ENCODE data around the gene TACC2. TPM values are rescaled to one million over a fixed set of nuclear protein-coding genes. Genes with fewer than 3 reads are reported as not detected.

The TACC2 gene
- total RNA-seq, 1 donor from 2014 or later = 400 TPM

GRCh38 chr10:122130474-122131110, 141.6 kb downstream of the TACC2 start:
- H3K27ac ChIP-seq (replicated peaks) = peak overlapping the region; percentile 91
- H3K4me1 ChIP-seq = peaks cover 97% of the 10 kb centered on the region
- H3K27me3 ChIP-seq (ENCODE audit: low read depth) = no peaks in the 10 kb centered on the region
- H3K4me3 ChIP-seq = no peak overlapping the region
- intact Hi-C loops (cut with micrococcal nuclease) = no loop called here
- H3K36me3 ChIP-seq = peaks cover 34% of the 10 kb centered on the region
- DNase-seq = no peak
- H3K9me3 ChIP-seq (replicated peaks) = no peaks in the 10 kb centered on the region
- no peak for TF ChIP-seq CTCF (IDR thresholded peaks at IDR 0.05; ENCODE audit: borderline replicate concordance)

GRCh38 chr10:122132331-122132755, 143.4 kb downstream of the TACC2 start:
- intact Hi-C loops (cut with micrococcal nuclease) = no loop called here
- Histone ChIP-seq H3K27ac (replicated peaks) (peak overlapping the region; percentile 91), H3K9me3 (replicated peaks) (no peaks in the 10 kb centered on the region), H3K4me1 (peaks cover 98% of the 10 kb centered on the region), H3K4me3 (no peak overlapping the region), H3K36me3 (peaks cover 47% of the 10 kb centered on the region), H3K27me3 (ENCODE audit: low read depth) (no peaks in the 10 kb centered on the region)
- TF ChIP-seq CTCF (IDR thresholded peaks at IDR 0.05; ENCODE audit: borderline replicate concordance) = no peak
- no peak for DNase-seq

GRCh38 chr10:122132882-122133565, 144.1 kb downstream of the TACC2 start:
- Histone ChIP-seq H3K4me1 (peaks cover 98% of the 10 kb centered on the region), H3K27ac (replicated peaks) (peak overlapping the region; percentile 91), H3K36me3 (peaks cover 51% of the 10 kb centered on the region), H3K4me3 (no peak overlapping the region), H3K27me3 (ENCODE audit: low read depth) (no peaks in the 10 kb centered on the region), H3K9me3 (replicated peaks) (no peaks in the 10 kb centered on the region)
- intact Hi-C loops (cut with micrococcal nuclease) = no loop called here
- TF ChIP-seq CTCF (IDR thresholded peaks at IDR 0.05; ENCODE audit: borderline replicate concordance) = no peak
- DNase-seq = no peak

- Histone ChIP-seq H3K9me3 (replicated peaks) (no peaks in the 10 kb centered on the region), H3K36me3 (peaks cover 51% of the 10 kb centered on the region), H3K4me1 (peaks cover 99% of the 10 kb centered on the region), H3K27ac (replicated peaks) (peak overlapping the region; percentile 91), H3K27me3 (ENCODE audit: low read depth) (no peaks in the 10 kb centered on the region), H3K4me3 (no peak overlapping the region)
- no peak for TF ChIP-seq CTCF (IDR thresholded peaks at IDR 0.05; ENCODE audit: borderline replicate concordance)
- intact Hi-C loops (cut with micrococcal nuclease) = no loop called here
- no peak for DNase-seq
These were observed 146.5 kb downstream of the TACC2 start for GRCh38 chr10:122135251-122136025.

GRCh38 chr10:122138831-122139625, 150.1 kb downstream of the TACC2 start:
- H3K4me1 ChIP-seq = peaks cover 99% of the 10 kb centered on the region
- intact Hi-C loops (cut with micrococcal nuclease) = no loop called here
- peak; percentile 70 for DNase-seq
- H3K36me3 ChIP-seq = peaks cover 39% of the 10 kb centered on the region
- H3K27ac ChIP-seq (replicated peaks) = peak overlapping the region; percentile 91
- H3K9me3 ChIP-seq (replicated peaks) = no peaks in the 10 kb centered on the region
- H3K4me3 ChIP-seq = peak overlapping the region; percentile 0
- no peak for TF ChIP-seq CTCF (IDR thresholded peaks at IDR 0.05; ENCODE audit: borderline replicate concordance)
- H3K27me3 ChIP-seq (ENCODE audit: low read depth) = no peaks in the 10 kb centered on the region
